GM21786 (cell line): ENCODE measurements around the gene SLC13A5.
"Not testable (repeated sequence)": the region's sequence is repeated elsewhere in the genome, so short reads cannot be mapped to it uniquely, and the experiment has no call there.

Experiments
- ATAC-seq: cut with Tn5 transposase; IDR thresholded peaks from one replicate; pipeline ENCODE4 v1.9.1; 2021; ENCODE audit not compliant: unreplicated experiment

SLC13A5 gene

GRCh38 chr17:6666557-6666956, 46.6 kb downstream of the SLC13A5 start:
- no peak for ATAC-seq

GRCh38 chr17:6666077-6666521, 47.1 kb downstream of the SLC13A5 start:
- no peak for ATAC-seq

DNA sequence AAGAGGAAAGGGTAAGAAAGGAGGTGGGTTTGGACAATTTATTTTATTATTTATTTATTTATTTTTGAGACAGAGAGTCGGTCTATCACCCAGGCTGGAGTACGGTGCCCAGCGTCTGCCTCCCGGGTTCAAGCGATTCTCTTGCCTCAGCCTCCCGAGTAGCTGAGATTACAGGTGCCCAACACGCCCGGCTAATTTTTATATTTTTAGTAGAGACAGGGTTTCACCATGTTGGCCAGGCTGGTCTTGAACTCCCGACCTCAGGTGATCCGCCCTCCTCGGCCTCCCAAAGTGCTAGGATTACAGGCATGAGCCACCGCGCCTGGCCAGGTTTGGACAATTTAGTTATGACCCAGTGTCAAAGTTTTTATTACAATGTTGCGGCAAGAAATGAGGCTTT, 50.0 kb downstream of the SLC13A5 start:
- ATAC-seq, result not testable (repeated sequence)

GRCh38 chr17:6661464-6661848, 51.7 kb downstream of the SLC13A5 start:
- ATAC-seq, result no peak

- ATAC-seq, result peak; percentile 69
These were observed 52.2 kb downstream of the SLC13A5 start for GRCh38 chr17:6660805-6661463.

DNA sequence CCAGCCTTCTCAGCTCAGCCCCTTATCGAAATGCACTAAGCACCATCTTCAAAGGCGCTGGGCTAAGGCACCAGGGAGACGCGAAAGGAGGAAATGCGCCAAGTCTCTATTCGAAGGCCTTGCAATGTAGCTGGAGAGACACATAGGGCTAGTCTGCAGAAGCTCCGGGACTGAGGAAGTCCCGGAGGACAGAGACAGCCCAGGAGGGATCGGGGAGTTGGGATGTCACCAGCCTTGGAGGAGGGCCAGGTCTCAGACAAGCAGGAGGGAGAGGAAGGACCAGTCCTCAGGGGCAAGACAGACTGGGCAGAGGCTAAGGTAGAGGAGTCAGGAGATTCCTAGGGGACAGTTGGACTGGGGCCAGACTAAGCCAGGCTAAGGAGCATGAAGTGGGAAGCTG, 53.1 kb downstream of the SLC13A5 start:
- no peak for ATAC-seq

- not testable (repeated sequence) for ATAC-seq
These were observed 54.8 kb downstream of the SLC13A5 start for GRCh38 chr17:6658411-6658810.

- ATAC-seq, result no peak
These were observed 55.4 kb downstream of the SLC13A5 start for GRCh38 chr17:6657633-6658287.

GRCh38 chr17:6656797-6657632, 56.2 kb downstream of the SLC13A5 start:
- ATAC-seq, result not testable (repeated sequence)

DNA sequence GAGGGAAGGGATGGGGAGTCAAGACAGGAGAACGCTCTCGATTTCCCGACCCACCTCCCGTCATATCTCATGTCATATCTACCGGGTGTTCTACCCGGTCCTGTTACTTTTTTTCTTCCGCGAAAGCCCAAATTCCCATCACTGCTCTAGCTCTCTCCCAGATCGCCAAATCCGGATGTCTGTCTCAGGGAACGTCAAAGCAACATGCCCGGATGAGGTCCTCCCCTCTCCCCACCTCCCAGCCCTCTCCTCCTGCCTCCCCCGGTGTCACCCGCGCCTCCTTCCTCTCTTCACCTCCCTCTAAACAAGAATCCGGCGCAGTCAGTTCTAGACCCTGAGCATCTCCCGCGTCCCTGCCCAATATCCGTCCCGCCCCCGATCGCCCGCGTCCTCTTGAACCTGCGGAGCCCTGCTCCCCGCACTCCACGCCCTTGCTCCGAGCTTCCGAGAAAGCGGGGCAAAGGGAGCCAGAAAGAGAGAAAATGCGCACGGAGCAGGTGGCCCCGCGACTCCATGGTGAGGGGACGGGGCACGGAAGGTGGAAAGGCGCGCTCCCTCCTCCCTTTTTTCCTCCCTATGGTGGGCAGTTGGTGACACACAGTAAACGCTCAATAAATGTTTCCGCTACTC, 57.3 kb downstream of the SLC13A5 start:
- ATAC-seq, result not testable (repeated sequence)

GRCh38 chr17:6654841-6655731, 58.1 kb downstream of the SLC13A5 start:
- ATAC-seq, result no peak

- no peak for ATAC-seq
These were observed 61.2 kb downstream of the SLC13A5 start for GRCh38 chr17:6651919-6652452.

- ATAC-seq, result peak; percentile 91
These were observed 61.7 kb downstream of the SLC13A5 start, which contains the start of the genes C17orf100 and MED31 for GRCh38 chr17:6651354-6651918. C17orf100 (plus strand) TSS chr17:6651762; CDS start chr17:6651914, 152 bp downstream. MED31 (minus strand) TSS chr17:6651605; CDS start chr17:6651528, 77 bp downstream.

DNA sequence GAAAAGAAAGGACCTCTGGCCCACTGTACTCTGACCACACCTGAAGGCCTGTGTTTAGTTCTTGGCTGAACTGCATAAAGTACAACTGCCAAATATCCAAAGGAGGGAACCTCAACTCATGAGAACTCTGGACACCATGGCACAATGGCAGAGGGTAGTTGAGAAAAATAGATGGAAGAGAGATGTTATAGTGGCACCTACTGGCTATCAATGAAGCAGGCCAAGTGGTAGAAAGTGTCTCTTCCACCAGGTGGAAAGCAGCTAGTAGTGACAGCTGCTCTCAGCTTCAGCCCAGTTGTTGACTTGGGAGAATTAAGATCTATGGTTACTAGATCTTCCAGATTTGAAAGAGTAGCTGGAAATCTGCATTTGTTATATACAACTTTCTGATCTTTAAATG, 65.0 kb downstream of the SLC13A5 start:
- ATAC-seq, result no peak

DNA sequence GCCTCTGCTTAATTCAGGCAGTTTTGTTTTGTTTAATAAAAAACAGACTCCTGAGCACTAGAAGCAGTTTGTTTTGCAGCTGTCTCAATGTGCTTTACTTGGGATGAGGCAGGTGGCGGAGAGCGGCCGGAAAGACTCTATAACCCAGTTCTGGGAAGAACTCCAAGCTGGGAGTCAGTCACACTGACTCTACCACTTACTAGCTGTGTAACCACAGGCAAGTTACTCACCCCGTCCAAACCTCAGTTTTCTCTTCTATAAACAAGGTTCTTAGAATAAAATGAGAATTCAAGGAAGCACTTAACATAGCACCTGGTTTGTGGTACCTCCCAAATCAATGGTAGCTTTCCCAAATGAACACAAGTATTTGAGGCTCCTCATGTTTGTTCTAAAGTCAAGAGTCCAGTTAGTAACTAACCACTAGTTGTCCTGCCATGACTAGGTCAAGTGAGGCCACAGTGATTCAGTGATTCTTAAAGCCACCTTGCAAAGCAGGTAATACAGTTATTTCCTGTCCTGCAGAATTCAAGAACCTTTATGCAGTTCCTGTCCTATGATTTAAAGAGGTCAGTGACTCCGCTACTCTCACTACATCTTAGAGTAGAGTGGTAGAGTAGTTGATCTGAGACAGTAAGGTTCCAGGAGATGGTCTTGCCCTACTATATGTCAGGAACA, 69.6 kb downstream of the SLC13A5 start:
- ATAC-seq, result no peak

- ATAC-seq, result no peak
These were observed 70.6 kb downstream of the SLC13A5 start for GRCh38 chr17:6642592-6642991.

GRCh38 chr17:6641247-6641863, 71.8 kb downstream of the SLC13A5 start:
- no peak for ATAC-seq

DNA sequence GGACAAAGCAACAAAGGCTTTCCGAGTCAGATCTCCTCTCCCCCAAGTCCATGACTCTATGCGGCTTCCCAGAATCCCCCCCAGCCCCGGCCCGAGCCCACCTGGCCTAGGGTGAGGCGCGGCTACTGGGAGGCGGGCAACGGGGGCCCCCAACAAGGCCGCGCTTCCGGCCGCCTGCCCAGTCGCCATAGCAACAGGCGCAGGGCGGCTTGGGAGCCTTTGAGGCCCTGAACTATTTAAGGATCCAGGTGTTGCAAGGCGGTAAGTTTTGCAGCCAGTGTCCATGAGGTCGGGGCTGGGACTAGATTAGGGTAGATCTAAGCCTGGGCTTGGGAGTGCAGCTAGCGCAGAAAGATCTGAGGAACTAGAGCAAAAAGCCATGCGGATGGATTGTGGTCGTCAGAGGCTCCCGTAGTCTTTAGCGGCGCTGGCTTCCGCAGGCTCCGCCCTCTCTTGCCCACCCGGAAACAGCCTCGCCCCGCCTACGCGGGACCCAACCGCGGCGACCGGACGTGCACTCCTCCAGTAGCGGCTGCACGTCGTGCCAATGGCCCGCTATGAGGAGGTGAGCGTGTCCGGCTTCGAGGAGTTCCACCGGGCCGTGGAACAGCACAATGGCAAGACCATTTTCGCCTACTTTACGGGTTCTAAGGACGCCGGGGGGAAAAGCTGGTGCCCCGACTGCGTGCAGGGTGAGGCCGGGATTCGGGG, 72.5 kb downstream of the SLC13A5 start, which contains the start of the genes KIAA0753 and TXNDC17:
KIAA0753 (minus strand) TSS at position 176 of the 711 bp plus-strand sequence. CDS start 5,608 bp downstream, outside the sequence.
TXNDC17 (plus strand) TSS at position 525 of the 711 bp plus-strand sequence; CDS start at position 548, 23 bp downstream.
- peak; percentile 89 for ATAC-seq
